Tibial nerve (tissue), 4 donors: ENCODE data around the gene UTS2R.

Source experiments
- CTCF ChIP-seq, 5 experiments: fragments of 200-600 bp in 3 of 5; fragments of 450-650 bp in 2 of 5; sonication (generic) in 3 of 5; IDR thresholded peaks; one replicate each; pipeline ENCODE4 v1.5.1; 2016 to 2019; ENCODE audit warnings: antibody characterized with exemption in 5 of 5, mild to moderate bottlenecking in 3 of 5, moderate library complexity in 2 of 5
- EP300 ChIP-seq, 2 donors: sonication (generic); formaldehyde crosslinking; IDR thresholded peaks; one replicate each; pipeline ENCODE4 v1.6.1; 2017; ENCODE audit warnings: antibody characterized with exemption in 2 of 2, mild to moderate bottlenecking in 1 of 2
- POLR2A ChIP-seq, 2 donors: fragments of 450-650 bp; IDR thresholded peaks; one replicate each; pipeline ENCODE4 v1.6.1; 2017; ENCODE audit warnings: antibody characterized with exemption in 2 of 2, mild to moderate bottlenecking in 2 of 2, moderate library complexity in 2 of 2

DNA sequence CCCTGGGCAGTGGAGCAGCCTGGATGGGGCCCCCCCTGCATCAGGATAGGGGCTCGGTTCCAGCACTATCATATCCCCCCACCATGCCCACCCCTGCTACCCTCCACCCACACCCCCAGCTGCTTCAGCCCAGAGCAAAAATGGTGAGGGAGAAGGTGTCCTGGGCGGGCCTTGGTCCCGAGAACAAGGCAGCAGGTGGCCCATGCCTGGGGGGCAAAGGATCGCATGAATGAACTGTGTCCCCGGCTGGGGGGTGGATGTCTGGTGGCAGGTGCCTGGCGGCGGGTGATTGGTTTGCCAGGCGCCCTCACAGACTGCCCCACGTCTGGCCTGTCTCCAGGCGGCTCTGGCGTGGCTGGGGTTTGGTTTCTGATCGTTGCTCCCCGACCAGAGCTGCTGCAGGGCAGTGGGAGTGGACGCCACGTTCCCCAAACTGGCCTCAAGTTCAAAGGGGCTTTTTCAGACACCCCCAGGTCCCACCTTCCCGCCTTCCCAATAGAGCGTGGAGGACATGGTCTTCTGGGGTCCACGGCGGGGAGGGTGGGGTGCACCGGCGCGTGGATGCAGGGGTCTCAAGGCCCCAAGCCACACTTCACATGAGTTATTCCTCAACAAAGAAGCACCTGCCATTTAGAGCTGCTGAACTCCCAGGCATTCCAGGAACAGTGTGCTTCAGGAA is 12.6 kb downstream of the UTS2R start:
- TF ChIP-seq POLR2A (IDR thresholded peaks at IDR 0.05) (no peak), CTCF (IDR thresholded peaks at IDR 0.05) (no peak), EP300 (IDR thresholded peaks at IDR 0.05) (no peak)
